ENCODE results near the gene HLA-F.

Gene HLA-F

GRCh38 chr6:29724937-29725869, 2.0 kb downstream of the HLA-F start:
- no peak for DNase-seq (ENCODE audit: low spot score)

DNA sequence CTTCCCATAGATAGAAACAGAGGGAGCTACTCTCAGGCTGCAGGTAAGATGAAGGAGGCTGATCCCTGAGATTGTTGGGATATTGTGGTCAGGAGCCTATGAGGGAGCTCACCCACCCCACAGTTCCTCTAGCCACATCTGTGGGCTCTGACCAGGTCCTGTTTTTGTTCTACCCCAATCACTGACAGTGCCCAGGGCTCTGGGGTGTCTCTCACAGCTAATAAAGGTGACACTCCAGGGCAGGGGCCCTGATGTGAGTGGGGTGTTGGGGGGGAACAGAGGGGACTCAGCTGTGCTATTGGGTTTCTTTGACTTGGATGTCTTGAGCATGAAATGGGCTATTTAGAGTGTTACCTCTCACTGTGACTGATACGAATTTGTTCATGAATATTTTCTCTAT, 2.8 kb downstream of the HLA-F start:
- DNase-seq (ENCODE audit: low spot score) = no peak

GRCh38 chr6:29726571-29727194, 3.4 kb downstream of the HLA-F start:
- DNase-seq (ENCODE audit: low spot score) = no peak

- no peak for DNase-seq (ENCODE audit: low spot score)
Observed at GRCh38 chr6:29727637-29728036, 4.4 kb downstream of the HLA-F start.

DNA sequence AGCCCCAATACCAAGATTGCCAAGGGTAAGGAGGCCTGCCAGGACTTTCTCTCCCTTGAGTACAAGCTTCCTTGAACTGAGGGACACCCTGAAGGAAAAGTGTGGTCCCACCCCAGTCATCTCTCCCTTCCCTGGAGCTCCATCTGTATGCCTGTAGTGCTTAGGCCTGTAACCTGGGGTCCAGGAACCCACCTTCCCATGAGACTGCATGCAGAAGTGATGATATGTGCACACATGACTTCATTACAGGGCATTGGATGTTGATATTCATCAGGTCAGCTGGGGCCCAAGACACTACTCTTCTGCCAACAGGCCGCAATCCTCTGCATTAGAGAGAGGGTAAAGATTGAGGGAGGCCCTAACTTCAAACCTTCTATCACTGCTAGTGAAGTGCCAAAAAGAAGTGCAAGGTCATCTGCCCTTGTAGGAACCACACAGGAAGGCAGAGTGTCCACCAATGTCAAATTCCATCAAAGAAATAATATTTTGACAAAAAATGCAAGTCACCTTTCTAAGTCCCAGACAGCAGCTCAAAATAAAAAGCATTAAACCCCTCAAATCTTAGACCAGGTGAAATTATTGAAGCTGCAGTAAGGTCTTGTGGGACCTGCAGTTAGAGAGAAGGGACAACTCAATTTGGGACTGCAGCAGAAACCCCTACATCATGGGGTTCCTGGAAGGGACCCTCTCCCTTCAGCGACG, 5.1 kb downstream of the HLA-F start:
- no peak for DNase-seq (ENCODE audit: low spot score)

- DNase-seq (ENCODE audit: low spot score) = no peak
Observed at GRCh38 chr6:29728875-29729270, 5.6 kb downstream of the HLA-F start.

DNA sequence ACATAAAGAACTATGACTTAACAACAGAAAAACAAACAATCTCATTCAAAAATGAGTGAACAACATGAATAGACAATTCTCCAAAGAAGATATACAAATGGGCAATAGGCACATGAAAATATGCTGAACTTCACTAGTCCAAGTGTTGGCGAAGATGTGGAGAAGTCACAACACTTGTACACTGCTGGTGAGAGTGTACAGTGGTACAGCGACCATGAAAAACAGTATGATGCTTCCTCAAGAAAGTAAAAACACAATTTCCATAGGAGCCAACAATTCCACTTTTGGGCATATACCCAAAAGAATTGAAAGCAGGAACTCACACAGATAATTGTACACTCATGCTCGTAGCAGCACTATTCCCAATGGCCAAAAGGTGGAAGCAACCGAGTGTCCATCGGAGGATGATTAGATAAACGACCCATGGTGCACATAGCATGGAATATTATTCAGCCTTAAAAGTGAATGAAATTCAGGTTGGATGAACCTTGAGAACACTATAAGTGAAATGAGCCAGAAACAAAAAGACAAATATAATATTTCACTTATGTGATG, 6.6 kb downstream of the HLA-F start:
- DNase-seq (ENCODE audit: low spot score) = no peak

DNA sequence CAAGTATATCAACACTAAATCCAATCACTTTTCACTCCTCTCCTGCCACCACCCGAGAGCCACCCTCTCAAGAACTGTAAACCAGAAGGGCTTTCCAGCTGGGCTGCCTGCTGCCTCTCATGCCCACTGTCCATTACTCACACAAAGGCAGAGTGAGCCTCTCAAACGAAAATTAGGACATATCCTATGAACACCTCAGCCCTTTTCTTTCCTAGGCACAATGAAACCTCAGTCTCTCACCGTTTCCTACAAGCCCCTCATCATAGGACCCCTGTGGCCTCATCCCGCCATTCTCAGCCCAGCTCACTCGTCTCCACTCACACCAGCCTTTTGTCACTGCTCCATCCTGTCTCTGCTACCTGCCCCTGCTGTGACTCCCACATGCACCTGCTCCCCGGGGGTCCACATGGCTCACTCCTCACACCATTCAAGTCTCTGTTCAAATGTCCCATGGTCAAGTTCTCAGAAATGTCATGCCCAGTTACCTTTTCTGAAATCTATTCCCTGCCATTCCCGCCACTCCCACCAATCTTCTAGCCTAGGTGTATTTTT, 7.4 kb downstream of the HLA-F start:
- DNase-seq (ENCODE audit: low spot score) = no peak

DNA sequence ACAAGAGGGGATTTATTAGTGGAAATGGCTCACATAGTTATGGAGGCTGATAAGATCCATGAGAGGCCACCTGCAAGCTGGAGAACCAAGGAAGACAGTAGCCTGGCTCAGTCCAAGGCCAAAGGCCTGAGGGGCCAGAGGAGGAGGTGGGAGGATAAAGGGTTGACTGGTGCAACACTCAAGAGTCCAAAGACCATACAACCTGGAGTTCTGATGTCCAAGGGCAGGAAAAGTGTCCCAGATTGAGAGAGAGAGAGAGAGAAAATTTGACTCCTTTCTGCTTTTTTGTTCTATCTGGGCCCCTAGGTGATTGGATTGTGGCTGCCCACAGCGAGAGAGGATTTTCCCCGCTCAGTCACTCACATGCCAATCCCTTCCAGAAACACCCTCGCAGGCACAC, 8.0 kb downstream of the HLA-F start:
- DNase-seq (ENCODE audit: low spot score) = no peak

- DNase-seq (ENCODE audit: low spot score) = no peak
Observed at GRCh38 chr6:29733057-29733456, 9.8 kb downstream of the HLA-F start.

DNA sequence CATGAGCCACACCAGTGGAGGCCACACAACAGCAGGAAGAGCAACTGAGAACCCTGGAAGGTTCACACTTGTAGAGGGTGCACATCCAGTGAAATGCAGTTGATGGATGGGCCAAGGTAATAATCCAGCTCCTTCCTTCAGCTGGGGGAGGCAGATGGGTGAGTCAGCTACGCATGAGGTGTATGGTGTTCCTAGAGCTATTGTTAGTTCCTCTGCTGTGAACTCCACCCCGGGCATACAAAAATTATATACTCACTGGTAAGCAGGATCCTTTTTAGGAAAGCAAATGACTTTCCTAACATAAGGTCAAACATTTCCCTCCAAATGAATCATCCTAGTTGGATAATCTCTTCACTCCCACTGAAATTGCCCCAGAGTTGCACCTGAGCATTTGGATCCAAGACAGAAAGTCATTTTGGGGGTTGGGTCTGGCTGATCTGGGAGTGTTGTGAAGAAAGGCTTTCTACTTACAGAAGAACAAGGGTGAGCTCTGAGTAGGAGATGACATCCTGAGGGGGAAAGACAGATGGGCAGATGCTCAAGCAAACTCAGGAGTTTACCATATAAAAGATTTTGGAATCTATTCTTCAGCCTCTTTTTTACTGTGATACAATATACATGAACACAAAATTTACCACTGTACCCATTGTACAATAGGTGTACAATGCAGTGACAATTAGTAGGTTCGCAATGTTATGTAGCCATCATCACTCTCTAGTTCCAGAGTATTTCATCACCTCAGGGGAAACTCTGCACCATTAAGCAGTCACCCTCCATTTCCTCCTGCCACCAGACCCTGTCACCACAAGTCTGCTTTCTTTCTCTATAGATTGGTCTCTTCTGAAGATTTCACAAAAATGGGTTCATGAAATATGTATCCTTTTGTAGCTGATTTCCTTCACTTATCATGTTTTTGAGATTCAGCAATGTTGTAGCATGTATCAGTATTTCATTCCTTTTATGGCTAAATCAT, 11.1 kb downstream of the HLA-F start:
- no peak for DNase-seq (ENCODE audit: low spot score)

GRCh38 chr6:29736563-29736962, 13.3 kb downstream of the HLA-F start:
- no peak for DNase-seq (ENCODE audit: low spot score)

DNA sequence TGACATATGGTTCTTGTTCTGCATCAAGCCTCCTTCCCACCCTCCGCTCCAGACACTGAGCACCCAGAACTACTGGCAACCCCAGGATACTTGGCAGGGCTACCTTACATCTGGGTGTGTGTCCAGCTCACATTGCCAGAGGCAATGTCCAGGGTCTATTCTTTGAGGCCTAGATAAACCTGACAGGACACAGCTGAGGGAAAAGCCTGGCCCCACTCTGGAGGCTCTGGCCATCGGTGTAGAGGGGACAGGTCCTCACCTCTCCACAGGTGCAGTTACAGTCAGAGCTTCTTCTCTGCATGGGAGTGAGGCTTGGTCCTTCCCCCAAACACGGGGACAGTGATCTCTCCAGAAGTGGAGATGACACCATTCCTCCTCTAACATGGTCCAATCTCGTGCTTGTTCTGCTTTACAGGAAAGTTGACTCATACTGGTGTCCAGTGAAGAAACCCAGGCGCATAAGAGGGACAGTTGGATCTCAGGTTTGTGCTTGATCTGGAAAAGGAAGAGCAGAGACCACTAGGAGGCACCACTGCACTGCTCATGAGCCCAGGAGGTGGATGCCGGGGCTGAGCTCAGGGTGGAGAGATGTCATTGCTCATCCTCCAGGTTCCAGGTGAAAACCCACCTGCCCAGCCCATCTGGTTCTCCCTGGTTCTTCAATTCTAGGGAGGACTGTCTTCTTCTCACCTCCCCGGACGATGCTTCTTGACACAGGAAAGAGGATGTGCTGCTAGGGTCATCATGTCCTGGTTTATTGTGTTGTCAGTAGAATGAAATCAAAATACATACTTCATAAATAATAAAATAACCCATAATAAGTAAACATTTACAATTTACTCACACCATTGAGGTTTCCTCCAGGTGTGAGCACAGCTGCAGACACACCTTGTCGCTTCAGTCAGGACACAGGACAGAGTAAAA, 14.7 kb downstream of the HLA-F start:
- DNase-seq (ENCODE audit: low spot score) = peak; percentile 49

GRCh38 chr6:29739136-29739881, 16.1 kb downstream of the HLA-F start:
- no peak for DNase-seq (ENCODE audit: low spot score)

DNA sequence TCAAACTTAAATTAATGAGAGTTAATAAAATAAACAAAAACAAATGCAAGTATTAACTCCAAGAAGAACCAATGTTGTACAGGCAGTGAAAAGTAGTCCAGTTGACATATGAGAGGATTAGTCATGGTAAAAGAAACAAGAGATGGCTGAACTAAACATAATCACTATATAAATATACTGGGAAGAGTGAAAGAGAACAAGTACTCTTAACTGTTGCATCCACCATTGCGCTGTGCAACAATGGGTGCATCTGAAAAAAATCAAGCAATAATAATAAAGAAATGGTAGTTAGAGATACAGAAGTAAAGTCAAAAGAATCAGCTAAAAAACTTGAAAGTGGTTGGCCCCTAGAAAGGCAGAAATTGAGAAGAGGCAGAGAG, 16.6 kb downstream of the HLA-F start:
- no peak for DNase-seq (ENCODE audit: low spot score)

- no peak for DNase-seq (ENCODE audit: low spot score)
Observed at GRCh38 chr6:29741592-29741991, 18.4 kb downstream of the HLA-F start.

- no peak for DNase-seq (ENCODE audit: low spot score)
Observed at GRCh38 chr6:29742127-29742526, 18.9 kb downstream of the HLA-F start.

- no peak for DNase-seq (ENCODE audit: low spot score)
Observed at GRCh38 chr6:29743025-29743424, 19.8 kb downstream of the HLA-F start.

DNA sequence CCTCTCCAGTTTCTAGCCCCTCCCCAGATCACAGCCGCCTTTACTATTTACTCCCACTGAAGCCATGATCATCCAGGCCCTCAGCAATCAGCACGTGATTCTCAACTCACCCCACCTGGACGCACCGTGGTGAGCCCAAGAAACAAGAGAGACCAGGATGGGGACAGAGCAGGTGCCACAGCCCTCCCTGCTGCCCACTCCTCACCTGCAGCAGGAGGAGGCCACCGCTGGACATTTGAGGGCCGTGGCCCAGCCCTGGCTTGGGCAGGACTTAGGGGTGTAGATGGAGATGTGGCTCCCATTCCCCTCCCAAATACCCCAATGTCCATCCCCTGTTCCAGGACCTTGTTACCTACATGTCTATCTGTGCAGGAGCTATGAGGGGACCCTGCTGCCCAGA, 20.3 kb downstream of the HLA-F start:
- no peak for DNase-seq (ENCODE audit: low spot score)

Data from kidney capillary endothelial cell (primary cell).